HepG2 (cell line): ENCODE results near the gene FUCA1. TPM values are rescaled to one million over a fixed set of nuclear protein-coding genes. Genes with fewer than 3 reads are reported as not detected.

Source experiments
- ARNTL ChIP-seq: sonication (generic); formaldehyde crosslinking; IDR thresholded peaks from 2 replicates; pipeline ENCODE4 v1.4.0; 2020; ENCODE audit warnings: mild to moderate bottlenecking, missing genetic modification reagents
- ASH2L ChIP-seq: fragments of 300-600, 200-600 bp; sonication (generic); IDR thresholded peaks from 2 replicates; pipeline ENCODE4 v1.7.0; 2017; ENCODE audit warnings: low read depth, mild to moderate bottlenecking, moderate library complexity, mixed read lengths, low read length; ENCODE audit not compliant: insufficient read length
- ATAD3A ChIP-seq: sonication (generic); formaldehyde crosslinking; IDR thresholded peaks from 2 replicates; pipeline ENCODE4 v1.4.0; 2020; ENCODE audit warnings: missing genetic modification reagents
- CCDC6 ChIP-seq: sonication (generic); formaldehyde crosslinking; IDR thresholded peaks from 2 replicates; pipeline ENCODE4 v1.8.1; 2022; ENCODE audit warnings: mild to moderate bottlenecking, missing genetic modification reagents, moderate library complexity
- EHMT2 ChIP-seq: fragments of 200-600 bp; sonication (generic); IDR thresholded peaks from 2 replicates; pipeline ENCODE4 v1.7.0; 2017; ENCODE audit warnings: antibody characterized with exemption, low read depth, low read length, borderline replicate concordance
- ERF ChIP-seq: IDR thresholded peaks from 2 replicates; pipeline ENCODE4 v1.6.1; 2018; ENCODE audit warnings: missing biosample characterization, missing genetic modification reagents
- IRF2 ChIP-seq: IDR thresholded peaks from 2 replicates; pipeline ENCODE4 v1.6.1; 2018; ENCODE audit warnings: missing genetic modification reagents, missing compliant biosample characterization
- MTA1 ChIP-seq: sonication (generic); formaldehyde crosslinking; IDR thresholded peaks from 2 replicates; pipeline ENCODE4 v1.4.0; 2020; ENCODE audit warnings: missing genetic modification reagents, mild to moderate bottlenecking, borderline replicate concordance
- NCOA5 ChIP-seq: sonication (generic); formaldehyde crosslinking; IDR thresholded peaks from 2 replicates; pipeline ENCODE4 v1.4.0; 2020; ENCODE audit warnings: missing genetic modification reagents
- NR2F6 ChIP-seq, 2 experiments: IDR thresholded peaks; 2 replicates each; pipeline ENCODE4 v1.6.1; 2016; ENCODE audit warnings: antibody characterized with exemption in 1 of 2, mild to moderate bottlenecking in 1 of 2
- SOX6 ChIP-seq, 2 experiments: fragments of 450-650 bp in 1 of 2; sonication (generic) in 1 of 2; formaldehyde crosslinking in 1 of 2; IDR thresholded peaks; 2 replicates each; pipeline versions ENCODE4 v1.4.0 to v1.6.1; 2017 to 2020; ENCODE audit warnings: antibody characterized with exemption in 1 of 2, mild to moderate bottlenecking in 1 of 2, missing genetic modification reagents in 1 of 2
- SP1 ChIP-seq, 2 experiments: fragments of 450-650 bp in 1 of 2; sonication (generic) in 1 of 2; formaldehyde crosslinking in 1 of 2; IDR thresholded peaks; 2 replicates each; pipeline versions ENCODE4 v1.4.0 to v1.6.1; 2016 to 2020; ENCODE audit warnings: missing genetic modification reagents in 1 of 2
- THRA ChIP-seq: sonication (generic); formaldehyde crosslinking; IDR thresholded peaks from 2 replicates; pipeline ENCODE4 v1.4.0; 2020; ENCODE audit warnings: missing genetic modification reagents, borderline replicate concordance
- ZBTB21 ChIP-seq: sonication (generic); formaldehyde crosslinking; IDR thresholded peaks from 2 replicates; pipeline ENCODE4 v1.4.0; 2020; ENCODE audit warnings: missing genetic modification reagents
- ZNF343 ChIP-seq: sonication (generic); formaldehyde crosslinking; IDR thresholded peaks from 2 replicates; pipeline ENCODE4 v1.4.0; 2020; ENCODE audit warnings: mild to moderate bottlenecking, missing genetic modification reagents
- ZNF567 ChIP-seq: sonication (generic); formaldehyde crosslinking; IDR thresholded peaks from 2 replicates; pipeline ENCODE4 v1.8.1; 2023; ENCODE audit warnings: mild to moderate bottlenecking, missing genetic modification reagents, borderline replicate concordance
- ZNF570 ChIP-seq: sonication (generic); formaldehyde crosslinking; IDR thresholded peaks from 2 replicates; pipeline ENCODE4 v1.4.0; 2020; ENCODE audit warnings: mild to moderate bottlenecking, missing genetic modification reagents, borderline replicate concordance
- ZNF772 ChIP-seq: sonication (generic); formaldehyde crosslinking; IDR thresholded peaks from 2 replicates; pipeline ENCODE4 v1.5.0; 2020; ENCODE audit warnings: mild to moderate bottlenecking, missing genetic modification reagents
- ZSCAN9 ChIP-seq: IDR thresholded peaks from 2 replicates; pipeline ENCODE4 v1.6.1; 2016; ENCODE audit warnings: borderline replicate concordance
- polyA plus RNA-seq, 8 experiments: library from polyadenylated mRNA; depleted of rRNA in 3 of 8; stranded (reverse) in 7 of 8; unstranded in 1 of 8; fragments of >200 nt; fragmentation: Illumina TruSeq in 4 of 8; extraction: Trizol in 4 of 8; gene quantifications; 2 replicates each; pipeline versions ENCODE4 v1.2.1 to v1.2.3, GENCODE V29; 2011 to 2016; ENCODE audit warnings: low read depth in 4 of 8, missing spikeins in 1 of 8, mixed read lengths in 1 of 8; ENCODE audit not compliant: insufficient read depth in 1 of 8
- total RNA-seq, 5 experiments: library from RNA; depleted of rRNA; stranded (reverse); fragments of >200 nt; fragmentation: Illumina TruSeq; extraction: Trizol; gene quantifications; 2 replicates each; pipeline ENCODE4 v1.2.3, GENCODE V29; 2016; ENCODE audit warnings: low read depth in 1 of 5
- TF ChIP-seq, protein P1 (sequence below): sonication (generic); formaldehyde crosslinking; IDR thresholded peaks from 2 replicates; pipeline ENCODE4 v1.4.0; 2020; ENCODE audit warnings: missing genetic modification reagents, borderline replicate concordance
- TF ChIP-seq, protein P2 (sequence below): fragments of 450-650 bp; IDR thresholded peaks from 2 replicates; pipeline ENCODE4 v1.6.1; 2016
- TF ChIP-seq, protein P3 (sequence below): IDR thresholded peaks from 2 replicates; pipeline ENCODE4 v1.6.1; 2016; ENCODE audit warnings: missing compliant biosample characterization, missing genetic modification reagents, borderline replicate concordance
- TF ChIP-seq, protein P4 (sequence below): fragments of 450-650 bp; IDR thresholded peaks from 2 replicates; pipeline ENCODE4 v1.6.1; 2017

Gene FUCA1
- total and polyA plus RNA-seq, 2 of the 13 experiments (the other 11 are each of a cell fraction or from before 2014, with no cell fraction given) = 32.7 to 33.6 TPM

GRCh38 chr1:23867895-23868556, at the start of gene FUCA1 (continued):
- no peak for TF ChIP-seq ZNF570 (CRISPR knock-in tag)
- TF ChIP-seq ATAD3A (CRISPR knock-in tag) = no peak
- TF ChIP-seq ERF (CRISPR knock-in tag) = peak; percentile 52
- TF ChIP-seq, protein P1, sequence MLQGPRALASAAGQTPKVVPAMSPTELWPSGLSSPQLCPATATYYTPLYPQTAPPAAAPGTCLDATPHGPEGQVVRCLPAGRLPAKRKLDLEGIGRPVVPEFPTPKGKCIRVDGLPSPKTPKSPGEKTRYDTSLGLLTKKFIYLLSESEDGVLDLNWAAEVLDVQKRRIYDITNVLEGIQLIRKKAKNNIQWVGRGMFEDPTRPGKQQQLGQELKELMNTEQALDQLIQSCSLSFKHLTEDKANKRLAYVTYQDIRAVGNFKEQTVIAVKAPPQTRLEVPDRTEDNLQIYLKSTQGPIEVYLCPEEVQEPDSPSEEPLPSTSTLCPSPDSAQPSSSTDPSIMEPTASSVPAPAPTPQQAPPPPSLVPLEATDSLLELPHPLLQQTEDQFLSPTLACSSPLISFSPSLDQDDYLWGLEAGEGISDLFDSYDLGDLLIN (CRISPR knock-in tag) = no peak
- TF ChIP-seq, protein P2, sequence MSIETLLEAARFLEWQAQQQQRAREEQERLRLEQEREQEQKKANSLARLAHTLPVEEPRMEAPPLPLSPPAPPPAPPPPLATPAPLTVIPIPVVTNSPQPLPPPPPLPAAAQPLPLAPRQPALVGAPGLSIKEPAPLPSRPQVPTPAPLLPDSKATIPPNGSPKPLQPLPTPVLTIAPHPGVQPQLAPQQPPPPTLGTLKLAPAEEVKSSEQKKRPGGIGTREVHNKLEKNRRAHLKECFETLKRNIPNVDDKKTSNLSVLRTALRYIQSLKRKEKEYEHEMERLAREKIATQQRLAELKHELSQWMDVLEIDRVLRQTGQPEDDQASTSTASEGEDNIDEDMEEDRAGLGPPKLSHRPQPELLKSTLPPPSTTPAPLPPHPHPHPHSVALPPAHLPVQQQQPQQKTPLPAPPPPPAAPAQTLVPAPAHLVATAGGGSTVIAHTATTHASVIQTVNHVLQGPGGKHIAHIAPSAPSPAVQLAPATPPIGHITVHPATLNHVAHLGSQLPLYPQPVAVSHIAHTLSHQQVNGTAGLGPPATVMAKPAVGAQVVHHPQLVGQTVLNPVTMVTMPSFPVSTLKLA = no peak
- TF ChIP-seq SP1 (IDR thresholded peaks at IDR 0.05) = no peak
- peak; percentile 92 for TF ChIP-seq SP1 (CRISPR knock-in tag; IDR thresholded peaks at IDR 0.05)
- peak; percentile 84 for TF ChIP-seq ASH2L
- TF ChIP-seq NR2F6 (IDR thresholded peaks at IDR 0.05) = no peak
- no peak for TF ChIP-seq NR2F6 (CRISPR knock-in tag; IDR thresholded peaks at IDR 0.05)
- TF ChIP-seq, protein P3, sequence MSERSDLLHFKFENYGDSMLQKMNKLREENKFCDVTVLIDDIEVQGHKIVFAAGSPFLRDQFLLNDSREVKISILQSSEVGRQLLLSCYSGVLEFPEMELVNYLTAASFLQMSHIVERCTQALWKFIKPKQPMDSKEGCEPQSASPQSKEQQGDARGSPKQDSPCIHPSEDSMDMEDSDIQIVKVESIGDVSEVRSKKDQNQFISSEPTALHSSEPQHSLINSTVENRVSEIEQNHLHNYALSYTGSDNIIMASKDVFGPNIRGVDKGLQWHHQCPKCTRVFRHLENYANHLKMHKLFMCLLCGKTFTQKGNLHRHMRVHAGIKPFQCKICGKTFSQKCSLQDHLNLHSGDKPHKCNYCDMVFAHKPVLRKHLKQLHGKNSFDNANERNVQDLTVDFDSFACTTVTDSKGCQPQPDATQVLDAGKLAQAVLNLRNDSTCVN (CRISPR knock-in tag) = peak; percentile 29; the same call in 1 of the 2 replicates
- no peak for TF ChIP-seq ZNF343
- TF ChIP-seq ZSCAN9 = 0 out of 2 replicates have a peak, but pooled peaks have one; percentile 6
- TF ChIP-seq MTA1 (CRISPR knock-in tag) = peak; percentile 45; the same call in 1 of the 2 replicates
- TF ChIP-seq IRF2 (CRISPR knock-in tag) = no peak; the same call in 1 of the 2 replicates
- 0 out of 2 replicates have a peak, but pooled peaks have one; percentile 64 for TF ChIP-seq CCDC6
- peak; percentile 44; the same call in 1 of the 2 replicates for TF ChIP-seq THRA (CRISPR knock-in tag)
- TF ChIP-seq ZNF772 (CRISPR knock-in tag) = peak; percentile 66; the same call in 1 of the 2 replicates
- no peak for TF ChIP-seq EHMT2
- no peak for TF ChIP-seq NCOA5 (CRISPR knock-in tag)
- no peak for TF ChIP-seq SOX6 (IDR thresholded peaks at IDR 0.05)
- peak; percentile 33; the same call in 1 of the 2 replicates for TF ChIP-seq SOX6 (CRISPR knock-in tag; IDR thresholded peaks at IDR 0.05)
- no peak for TF ChIP-seq ZBTB21 (CRISPR knock-in tag)
- peak; percentile 98; the same call in 1 of the 2 replicates for TF ChIP-seq ZNF567 (CRISPR knock-in tag)
- TF ChIP-seq, protein P4, sequence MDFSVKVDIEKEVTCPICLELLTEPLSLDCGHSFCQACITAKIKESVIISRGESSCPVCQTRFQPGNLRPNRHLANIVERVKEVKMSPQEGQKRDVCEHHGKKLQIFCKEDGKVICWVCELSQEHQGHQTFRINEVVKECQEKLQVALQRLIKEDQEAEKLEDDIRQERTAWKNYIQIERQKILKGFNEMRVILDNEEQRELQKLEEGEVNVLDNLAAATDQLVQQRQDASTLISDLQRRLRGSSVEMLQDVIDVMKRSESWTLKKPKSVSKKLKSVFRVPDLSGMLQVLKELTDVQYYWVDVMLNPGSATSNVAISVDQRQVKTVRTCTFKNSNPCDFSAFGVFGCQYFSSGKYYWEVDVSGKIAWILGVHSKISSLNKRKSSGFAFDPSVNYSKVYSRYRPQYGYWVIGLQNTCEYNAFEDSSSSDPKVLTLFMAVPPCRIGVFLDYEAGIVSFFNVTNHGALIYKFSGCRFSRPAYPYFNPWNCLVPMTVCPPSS = no peak
- TF ChIP-seq ARNTL (CRISPR knock-in tag) = peak; percentile 36; the same call in 1 of the 2 replicates
